Suprapubic skin (tissue), 4 donors: ENCODE measurements around the gene RAB3C. TPM values are rescaled to one million over a fixed set of nuclear protein-coding genes. Genes with fewer than 3 reads are reported as not detected.

Experiments used
- DNase-seq, 2 donors: peaks; one replicate each; pipeline ENCODE4 v3.0.0-alpha.2; 2019; ENCODE audit warnings: low spot score in 2 of 2
- H3K27ac ChIP-seq: fragments of 200-600 bp; sonication (generic); one replicate; pipeline ENCODE4 v1.5.1; 2019
- H3K27me3 ChIP-seq: fragments of 200-600 bp; sonication (generic); one replicate; pipeline ENCODE4 v1.5.1; 2019
- H3K36me3 ChIP-seq: fragments of 200-600 bp; sonication (generic); one replicate; pipeline ENCODE4 v1.5.1; 2019
- H3K4me1 ChIP-seq: fragments of 200-600 bp; sonication (generic); one replicate; pipeline ENCODE4 v1.5.1; 2019
- H3K4me3 ChIP-seq: fragments of 200-600 bp; sonication (generic); one replicate; pipeline ENCODE4 v1.5.1; 2019; ENCODE audit warnings: mild to moderate bottlenecking
- H3K9me3 ChIP-seq: fragments of 200-600 bp; sonication (generic); one replicate; pipeline ENCODE4 v1.5.1; 2019
- CTCF ChIP-seq, 2 donors: fragments of 200-600 bp in 1 of 2; fragments of 450-650 bp in 1 of 2; sonication (generic) in 1 of 2; IDR thresholded peaks; one replicate each; pipeline ENCODE4 v1.5.1; 2016 to 2019; ENCODE audit warnings: antibody characterized with exemption in 2 of 2, mild to moderate bottlenecking in 1 of 2, moderate library complexity in 1 of 2
- EP300 ChIP-seq: sonication (generic); formaldehyde crosslinking; IDR thresholded peaks from one replicate; pipeline ENCODE4 v1.6.1; 2017; ENCODE audit warnings: antibody characterized with exemption
- POLR2A ChIP-seq, 2 donors: fragments of 450-650 bp; IDR thresholded peaks; one replicate each; pipeline ENCODE4 v1.6.1; 2017; ENCODE audit warnings: antibody characterized with exemption in 2 of 2, mild to moderate bottlenecking in 2 of 2, moderate library complexity in 2 of 2
- POLR2AphosphoS5 ChIP-seq, 3 donors: sonication (generic); formaldehyde crosslinking; IDR thresholded peaks; one replicate each; pipeline ENCODE4 v1.6.1; 2017; ENCODE audit warnings: antibody characterized with exemption in 3 of 3
- WGBS: methylation state at CpG from one replicate; pipeline ENCODE4 v1.1.5; 2018; 5-methylcytosine and 5-hydroxymethylcytosine counted together
- total RNA-seq, 4 donors: library from RNA; depleted of rRNA; stranded (reverse); fragments of >200 nt; gene quantifications; one replicate each; pipeline ENCODE4 v1.1.0, GENCODE V29; 2016

Gene RAB3C
- total RNA-seq, 4 donors from 2014 or later = 0.08 to 1.1 (median 0.27) TPM

DNA sequence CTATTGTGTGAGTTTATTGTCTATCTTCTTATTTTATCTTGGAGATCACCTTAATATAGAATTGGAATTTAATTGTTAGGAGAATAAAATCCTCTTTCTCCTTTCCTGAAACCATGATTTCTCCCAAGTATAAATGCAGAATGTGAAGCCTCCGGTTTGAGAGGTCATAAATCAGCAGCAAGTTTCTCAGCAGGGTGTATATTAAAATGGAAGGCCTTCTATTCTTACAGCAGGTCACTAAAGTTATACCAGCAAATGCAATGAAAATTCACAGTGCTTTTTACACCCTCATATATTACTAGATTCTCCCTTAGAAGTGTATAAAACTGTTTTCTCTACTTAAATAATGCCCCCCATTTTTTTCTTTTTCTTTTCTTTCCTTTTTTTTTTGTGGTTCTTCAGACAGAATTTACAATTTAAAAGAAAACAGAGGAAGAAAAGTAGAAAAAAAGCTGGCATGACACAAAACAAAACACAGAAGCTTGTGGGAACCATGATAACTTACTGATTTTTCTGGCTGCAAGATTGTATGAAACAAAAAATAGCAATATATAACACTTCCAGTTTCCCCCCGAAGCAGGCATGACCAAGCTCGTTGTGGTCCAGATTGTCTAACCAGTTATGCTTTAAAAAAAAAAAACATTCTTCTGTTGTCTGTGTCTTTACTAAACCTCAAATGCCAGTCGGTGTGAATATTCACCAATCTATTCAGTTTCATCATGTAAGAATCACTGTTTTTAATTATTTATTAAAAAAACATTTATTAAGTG lies 211.2 kb downstream of the RAB3C start:
- Histone ChIP-seq H3K4me1 (no peaks in the 10 kb centered on the region), H3K27me3 (no peaks in the 10 kb centered on the region), H3K36me3 (no peaks in the 10 kb centered on the region), H3K4me3 (no peak overlapping the region), H3K9me3 (no peaks in the 10 kb centered on the region), H3K27ac (no peak overlapping the region)
- DNase-seq = no peak
- 39% methylated on average over 4 of the region's 4 CpGs for WGBS
- TF ChIP-seq POLR2A (IDR thresholded peaks at IDR 0.05) (no peak), POLR2AphosphoS5 (IDR thresholded peaks at IDR 0.05) (no peak), EP300 (no peak), CTCF (IDR thresholded peaks at IDR 0.05) (no peak)

DNA sequence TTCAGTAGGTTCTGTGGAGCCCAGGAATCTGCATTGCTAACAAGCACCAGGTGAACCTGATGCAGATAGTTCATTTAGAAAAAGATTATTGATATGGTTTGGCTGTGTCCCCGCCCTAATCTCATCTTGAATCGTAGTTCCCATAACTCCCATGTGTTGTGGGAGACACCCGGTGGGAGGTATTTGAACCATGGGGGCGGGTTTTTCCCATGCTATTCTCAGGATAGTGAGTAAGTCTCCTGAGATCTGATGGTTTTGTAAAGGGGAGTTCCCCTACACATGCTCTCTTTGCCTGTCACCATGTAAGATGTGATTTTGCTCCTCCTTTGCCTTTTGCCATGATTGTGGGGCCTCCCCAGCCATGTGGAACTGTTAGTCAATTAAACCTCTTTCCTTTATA lies 212.0 kb downstream of the RAB3C start:
- TF ChIP-seq POLR2A (IDR thresholded peaks at IDR 0.05) = no peak
- no peak for TF ChIP-seq POLR2AphosphoS5 (IDR thresholded peaks at IDR 0.05)
- TF ChIP-seq CTCF (IDR thresholded peaks at IDR 0.05) = no peak
- TF ChIP-seq EP300 = no peak
- Histone ChIP-seq H3K4me3 (no peak overlapping the region), H3K4me1 (no peaks in the 10 kb centered on the region), H3K27ac (no peak overlapping the region), H3K9me3 (no peaks in the 10 kb centered on the region), H3K36me3 (no peaks in the 10 kb centered on the region), H3K27me3 (no peaks in the 10 kb centered on the region)
- no peak for DNase-seq
- WGBS = 76% methylated on average over 4 of the region's 4 CpGs

DNA sequence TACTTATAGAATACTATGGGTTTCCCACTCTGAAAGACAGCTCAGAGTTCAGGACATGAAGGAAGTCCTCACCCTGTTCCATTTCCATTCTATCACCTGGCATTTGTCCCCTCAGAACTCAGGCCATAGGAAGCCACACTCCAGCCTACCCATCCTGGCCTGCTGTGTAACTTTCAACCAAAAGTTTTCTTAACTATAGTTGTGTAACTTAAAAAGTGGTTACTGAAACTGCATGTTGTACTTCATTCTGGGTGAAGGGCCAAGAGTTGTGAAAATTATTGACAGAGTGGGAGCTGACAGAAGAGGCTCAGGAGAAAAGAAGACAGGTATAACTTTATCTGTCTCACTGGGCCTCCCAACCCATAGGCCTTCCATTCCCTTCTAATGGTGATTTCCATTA lies 212.5 kb downstream of the RAB3C start:
- TF ChIP-seq EP300 = no peak
- TF ChIP-seq POLR2AphosphoS5 (IDR thresholded peaks at IDR 0.05) = no peak
- TF ChIP-seq POLR2A (IDR thresholded peaks at IDR 0.05) = no peak
- TF ChIP-seq CTCF (IDR thresholded peaks at IDR 0.05) = no peak

DNA sequence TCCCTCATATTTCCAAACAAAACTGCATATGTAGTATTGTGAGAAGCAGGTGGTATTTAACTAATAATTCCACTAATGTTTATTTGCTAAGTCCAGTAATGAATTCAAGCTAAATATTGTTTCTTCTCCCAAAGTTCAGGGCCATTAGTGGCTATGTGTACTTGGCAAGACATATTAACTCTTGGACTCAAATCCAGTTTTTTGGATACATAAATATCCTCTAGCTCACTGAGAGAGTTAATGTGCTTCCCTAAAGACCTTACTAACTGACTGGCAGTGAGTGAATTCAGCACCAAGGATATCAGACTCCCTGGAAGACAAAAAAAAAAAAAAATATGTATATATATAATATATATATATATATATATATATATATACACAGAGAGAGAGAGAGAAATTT lies 214.1 kb downstream of the RAB3C start:
- TF ChIP-seq POLR2A (IDR thresholded peaks at IDR 0.05) (no peak), EP300 (no peak), CTCF (IDR thresholded peaks at IDR 0.05) (no peak), POLR2AphosphoS5 (IDR thresholded peaks at IDR 0.05) (no peak)
- Histone ChIP-seq H3K4me3 (no peak overlapping the region), H3K9me3 (no peaks in the 10 kb centered on the region), H3K4me1 (no peaks in the 10 kb centered on the region), H3K36me3 (no peaks in the 10 kb centered on the region), H3K27ac (no peak overlapping the region), H3K27me3 (no peaks in the 10 kb centered on the region)
- no peak for DNase-seq

More for the DNA sequence above, 212.5 kb downstream of the RAB3C start:
- Histone ChIP-seq H3K9me3 (no peaks in the 10 kb centered on the region), H3K27ac (no peak overlapping the region), H3K4me1 (no peaks in the 10 kb centered on the region), H3K27me3 (no peaks in the 10 kb centered on the region), H3K36me3 (no peaks in the 10 kb centered on the region), H3K4me3 (no peak overlapping the region)
- no peak for DNase-seq

DNA sequence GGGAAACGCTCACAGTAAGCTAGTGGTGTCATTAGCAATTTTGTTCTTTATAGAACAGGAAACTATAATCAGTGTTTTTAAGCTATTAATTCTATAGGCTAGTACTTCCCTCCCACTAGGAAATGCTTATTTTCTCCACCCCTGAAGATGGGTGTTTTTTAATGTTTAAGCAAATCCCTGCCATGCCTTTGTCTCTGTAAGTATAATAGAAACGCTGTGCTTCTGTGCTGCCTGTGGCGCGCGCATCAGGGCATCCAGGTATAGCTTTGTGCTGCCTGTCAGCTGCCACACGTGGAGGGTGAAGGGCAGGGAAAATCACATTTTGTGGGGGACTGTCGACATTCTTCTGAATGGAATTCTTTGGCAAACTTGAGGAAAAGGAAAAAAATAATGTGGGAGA lies 217.5 kb downstream of the RAB3C start:
- Histone ChIP-seq H3K36me3 (no peaks in the 10 kb centered on the region), H3K27ac (no peak overlapping the region), H3K27me3 (no peaks in the 10 kb centered on the region), H3K4me3 (no peak overlapping the region), H3K4me1 (no peaks in the 10 kb centered on the region), H3K9me3 (no peaks in the 10 kb centered on the region)
- no peak for DNase-seq
- no peak for TF ChIP-seq POLR2A (IDR thresholded peaks at IDR 0.05)
- TF ChIP-seq CTCF (IDR thresholded peaks at IDR 0.05) = no peak
- no peak for TF ChIP-seq POLR2AphosphoS5 (IDR thresholded peaks at IDR 0.05)
- TF ChIP-seq EP300 = no peak
- 80% methylated on average over 7 of the region's 7 CpGs for WGBS
